SK-N-SH treated with all-trans-retinoic acid at 6 μM for 48 hours (cell line): ENCODE data around the gene C10orf95.

Source experiments
- ATAC-seq: fragments of 200-7000 bp; cut with Tn5 transposase; 3 replicates; pipeline ENCODE4 v1.9.1; 2020; ENCODE audit warnings: mild to moderate bottlenecking, moderate library complexity
- ARNTL ChIP-seq: fragments of 450-650 bp; formaldehyde crosslinking; IDR thresholded peaks from 2 replicates; pipeline ENCODE4 v1.5.0; 2020; ENCODE audit warnings: low read depth, mild to moderate bottlenecking, moderate library complexity, borderline replicate concordance
- BACH2 ChIP-seq: fragments of 250-450 bp; sonication (Bioruptor Pico); IDR thresholded peaks from 2 replicates; pipeline ENCODE4 v1.9.0; 2021; ENCODE audit warnings: mild to moderate bottlenecking, borderline replicate concordance
- CSDC2 ChIP-seq: fragments of 250-450 bp; sonication (Bioruptor Pico); IDR thresholded peaks from 2 replicates; pipeline ENCODE4 v1.5.0; 2020; ENCODE audit warnings: mild to moderate bottlenecking, moderate library complexity
- ESRRG ChIP-seq: fragments of 250-450 bp; sonication (Bioruptor Pico); IDR thresholded peaks from 2 replicates; pipeline ENCODE4 v1.6.1; 2021; ENCODE audit warnings: mild to moderate bottlenecking
- GLIS3 ChIP-seq: fragments of 250-450 bp; sonication (Bioruptor Pico); IDR thresholded peaks from 2 replicates; pipeline ENCODE4 v1.5.0; 2020; ENCODE audit warnings: mild to moderate bottlenecking, moderate library complexity
- ISL1 ChIP-seq: fragments of 250-450 bp; sonication (Bioruptor Pico); IDR thresholded peaks from 2 replicates; pipeline ENCODE4 v2.1.2; 2022; ENCODE audit warnings: mild to moderate bottlenecking, moderate library complexity
- OSR1 ChIP-seq: fragments of 250-450 bp; sonication (Bioruptor Pico); IDR thresholded peaks from 2 replicates; pipeline ENCODE4 v1.8.0; 2022; ENCODE audit warnings: moderate library complexity, mild to moderate bottlenecking, inconsistent platforms
- PPARA ChIP-seq: fragments of 250-450 bp; sonication (Bioruptor Pico); IDR thresholded peaks from 2 replicates; pipeline ENCODE4 v1.5.0; 2020; ENCODE audit warnings: mild to moderate bottlenecking, borderline replicate concordance
- RARB ChIP-seq: fragments of 250-450 bp; sonication (Bioruptor Pico); IDR thresholded peaks from 2 replicates; pipeline ENCODE4 v1.8.0; 2021; ENCODE audit warnings: mild to moderate bottlenecking, moderate library complexity
- SNAI2 ChIP-seq: fragments of 250-450 bp; sonication (Bioruptor Pico); IDR thresholded peaks from 2 replicates; pipeline ENCODE4 v1.5.0; 2020; ENCODE audit warnings: mild to moderate bottlenecking, moderate library complexity
- TCF4 ChIP-seq: fragments of 250-450 bp; sonication (Bioruptor Pico); IDR thresholded peaks from 2 replicates; pipeline ENCODE4 v1.8.0; 2021; ENCODE audit warnings: mild to moderate bottlenecking, moderate library complexity, borderline replicate concordance
- TOX ChIP-seq: fragments of 250-450 bp; sonication (Bioruptor Pico); IDR thresholded peaks from 2 replicates; pipeline ENCODE4 v1.8.0; 2021; ENCODE audit warnings: mild to moderate bottlenecking, moderate library complexity, borderline replicate concordance
- ZC3H10 ChIP-seq: fragments of 250-450 bp; sonication (Bioruptor Pico); IDR thresholded peaks from 2 replicates; pipeline ENCODE4 v1.5.1; 2021; ENCODE audit warnings: mild to moderate bottlenecking, moderate library complexity
- ZFP3 ChIP-seq: fragments of 250-450 bp; sonication (Bioruptor Pico); IDR thresholded peaks from 2 replicates; pipeline ENCODE4 v1.5.0; 2020; ENCODE audit warnings: mild to moderate bottlenecking, moderate library complexity
- ZFP30 ChIP-seq: fragments of 450-650 bp; formaldehyde crosslinking; IDR thresholded peaks from 2 replicates; pipeline ENCODE4 v1.5.0; 2022; ENCODE audit warnings: mild to moderate bottlenecking, moderate library complexity
- ZNF565 ChIP-seq: fragments of 450-650 bp; formaldehyde crosslinking; conservative IDR thresholded peaks from 2 replicates; pipeline ENCODE4 v1.5.0; 2020; ENCODE audit warnings: low read depth, mild to moderate bottlenecking, moderate library complexity
- ZNF70 ChIP-seq: fragments of 450-650 bp; formaldehyde crosslinking; IDR thresholded peaks from 2 replicates; pipeline ENCODE4 v1.5.0; 2020; ENCODE audit warnings: mild to moderate bottlenecking, moderate library complexity
- ZNF8 ChIP-seq: fragments of 450-650 bp; formaldehyde crosslinking; IDR thresholded peaks from 2 replicates; pipeline ENCODE4 v1.5.0; 2020; ENCODE audit warnings: mild to moderate bottlenecking, moderate library complexity
- TF ChIP-seq, protein P1 (sequence below): fragments of 250-450 bp; sonication (Bioruptor Pico); IDR thresholded peaks from 2 replicates; pipeline ENCODE4 v1.8.0; 2021; ENCODE audit warnings: low read depth, mild to moderate bottlenecking, moderate library complexity, borderline replicate concordance
- TF ChIP-seq, protein P2 (sequence below): fragments of 250-450 bp; sonication (Bioruptor Pico); IDR thresholded peaks from 2 replicates; pipeline ENCODE4 v1.8.0; 2020; ENCODE audit warnings: mild to moderate bottlenecking, moderate library complexity, borderline replicate concordance
- TF ChIP-seq, protein P3 (sequence below): fragments of 250-450 bp; sonication (Bioruptor Pico); IDR thresholded peaks from 2 replicates; pipeline ENCODE4 v1.5.1; 2020; ENCODE audit warnings: low read depth, mild to moderate bottlenecking, moderate library complexity
- TF ChIP-seq, protein P4 (sequence below): fragments of 250-450 bp; sonication (Bioruptor Pico); IDR thresholded peaks from 2 replicates; pipeline ENCODE4 v1.5.0; 2020; ENCODE audit warnings: mild to moderate bottlenecking, moderate library complexity

C10orf95 gene

DNA sequence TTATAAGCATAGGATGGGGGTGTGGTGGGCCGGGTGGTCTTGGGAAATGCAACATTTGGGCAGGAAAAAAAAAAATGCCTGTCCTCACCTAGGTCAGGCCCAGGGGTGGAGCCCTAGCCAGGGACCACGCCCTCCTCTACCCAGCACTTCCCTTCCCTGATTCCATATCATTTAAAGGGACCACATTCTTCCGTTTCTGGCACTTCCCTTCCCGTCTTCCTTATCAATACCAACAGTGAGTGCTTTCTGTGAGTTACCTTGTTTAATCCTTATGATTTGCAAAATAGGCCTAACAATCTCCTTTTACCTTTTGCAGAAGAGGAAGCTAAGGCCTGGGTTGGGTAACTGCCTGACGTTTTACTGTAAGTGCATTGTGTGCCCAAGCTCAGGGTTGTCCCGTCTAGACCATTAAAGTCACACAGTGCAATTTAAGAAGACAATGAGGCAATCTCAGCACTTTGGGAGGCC, 16.7 kb upstream of the C10orf95 start:
- no peak for TF ChIP-seq PPARA
- TF ChIP-seq RARB: no peak
- TF ChIP-seq, protein P1, sequence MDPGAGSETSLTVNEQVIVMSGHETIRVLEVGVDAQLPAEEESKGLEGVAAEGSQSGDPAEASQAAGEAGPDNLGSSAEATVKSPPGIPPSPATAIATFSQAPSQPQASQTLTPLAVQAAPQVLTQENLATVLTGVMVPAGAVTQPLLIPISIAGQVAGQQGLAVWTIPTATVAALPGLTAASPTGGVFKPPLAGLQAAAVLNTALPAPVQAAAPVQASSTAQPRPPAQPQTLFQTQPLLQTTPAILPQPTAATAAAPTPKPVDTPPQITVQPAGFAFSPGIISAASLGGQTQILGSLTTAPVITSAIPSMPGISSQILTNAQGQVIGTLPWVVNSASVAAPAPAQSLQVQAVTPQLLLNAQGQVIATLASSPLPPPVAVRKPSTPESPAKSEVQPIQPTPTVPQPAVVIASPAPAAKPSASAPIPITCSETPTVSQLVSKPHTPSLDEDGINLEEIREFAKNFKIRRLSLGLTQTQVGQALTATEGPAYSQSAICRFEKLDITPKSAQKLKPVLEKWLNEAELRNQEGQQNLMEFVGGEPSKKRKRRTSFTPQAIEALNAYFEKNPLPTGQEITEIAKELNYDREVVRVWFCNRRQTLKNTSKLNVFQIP (CRISPR knock-in tag): no peak
- TF ChIP-seq SNAI2 (CRISPR knock-in tag): no peak
- TF ChIP-seq, protein P2, sequence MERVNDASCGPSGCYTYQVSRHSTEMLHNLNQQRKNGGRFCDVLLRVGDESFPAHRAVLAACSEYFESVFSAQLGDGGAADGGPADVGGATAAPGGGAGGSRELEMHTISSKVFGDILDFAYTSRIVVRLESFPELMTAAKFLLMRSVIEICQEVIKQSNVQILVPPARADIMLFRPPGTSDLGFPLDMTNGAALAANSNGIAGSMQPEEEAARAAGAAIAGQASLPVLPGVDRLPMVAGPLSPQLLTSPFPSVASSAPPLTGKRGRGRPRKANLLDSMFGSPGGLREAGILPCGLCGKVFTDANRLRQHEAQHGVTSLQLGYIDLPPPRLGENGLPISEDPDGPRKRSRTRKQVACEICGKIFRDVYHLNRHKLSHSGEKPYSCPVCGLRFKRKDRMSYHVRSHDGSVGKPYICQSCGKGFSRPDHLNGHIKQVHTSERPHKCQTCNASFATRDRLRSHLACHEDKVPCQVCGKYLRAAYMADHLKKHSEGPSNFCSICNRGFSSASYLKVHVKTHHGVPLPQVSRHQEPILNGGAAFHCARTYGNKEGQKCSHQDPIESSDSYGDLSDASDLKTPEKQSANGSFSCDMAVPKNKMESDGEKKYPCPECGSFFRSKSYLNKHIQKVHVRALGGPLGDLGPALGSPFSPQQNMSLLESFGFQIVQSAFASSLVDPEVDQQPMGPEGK (CRISPR knock-in tag): no peak
- no peak for TF ChIP-seq ZFP30 (CRISPR knock-in tag)
- TF ChIP-seq TOX (CRISPR knock-in tag): no peak
- TF ChIP-seq ISL1 (CRISPR knock-in tag): no peak
- TF ChIP-seq OSR1 (CRISPR knock-in tag): no peak
- TF ChIP-seq ZFP3: no peak
- no peak for TF ChIP-seq BACH2 (CRISPR knock-in tag)
- no peak for TF ChIP-seq ZC3H10 (CRISPR knock-in tag)
- TF ChIP-seq ARNTL (CRISPR knock-in tag): no peak
- no peak for TF ChIP-seq ZNF565
- TF ChIP-seq, protein P3, sequence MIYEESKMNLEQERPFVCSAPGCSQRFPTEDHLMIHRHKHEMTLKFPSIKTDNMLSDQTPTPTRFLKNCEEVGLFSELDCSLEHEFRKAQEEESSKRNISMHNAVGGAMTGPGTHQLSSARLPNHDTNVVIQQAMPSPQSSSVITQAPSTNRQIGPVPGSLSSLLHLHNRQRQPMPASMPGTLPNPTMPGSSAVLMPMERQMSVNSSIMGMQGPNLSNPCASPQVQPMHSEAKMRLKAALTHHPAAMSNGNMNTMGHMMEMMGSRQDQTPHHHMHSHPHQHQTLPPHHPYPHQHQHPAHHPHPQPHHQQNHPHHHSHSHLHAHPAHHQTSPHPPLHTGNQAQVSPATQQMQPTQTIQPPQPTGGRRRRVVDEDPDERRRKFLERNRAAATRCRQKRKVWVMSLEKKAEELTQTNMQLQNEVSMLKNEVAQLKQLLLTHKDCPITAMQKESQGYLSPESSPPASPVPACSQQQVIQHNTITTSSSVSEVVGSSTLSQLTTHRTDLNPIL (CRISPR knock-in tag): no peak
- TF ChIP-seq, all 23 proteins: peak for 0
- ATAC-seq: no peak

DNA sequence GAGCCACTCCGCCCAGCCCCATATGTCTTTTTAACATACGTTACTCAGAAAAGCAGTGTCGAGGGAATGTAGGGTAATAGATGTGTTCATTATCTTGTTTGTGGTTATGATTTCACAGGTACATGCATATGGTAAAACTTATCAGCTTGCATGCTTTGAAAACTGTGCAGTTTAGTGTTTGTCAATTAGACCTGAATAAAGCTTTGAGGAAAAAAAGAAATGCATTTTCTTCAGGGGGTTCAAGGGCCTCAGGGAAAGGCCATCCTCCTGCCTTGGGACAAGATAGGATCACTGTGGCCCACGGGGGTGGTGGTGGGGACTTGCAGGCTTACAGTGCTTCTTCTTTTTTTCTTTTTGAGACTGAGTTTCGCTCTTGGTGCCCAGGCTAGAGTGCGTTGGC, 16.0 kb upstream of the C10orf95 start:
- TF ChIP-seq, protein P3 (CRISPR knock-in tag): no peak
- TF ChIP-seq ESRRG (CRISPR knock-in tag) (no peak), ZNF70 (CRISPR knock-in tag) (no peak), ARNTL (CRISPR knock-in tag) (no peak), ZC3H10 (CRISPR knock-in tag) (no peak), ZNF8 (CRISPR knock-in tag) (no peak), ZFP30 (CRISPR knock-in tag) (no peak), TCF4 (CRISPR knock-in tag) (no peak), ZFP3 (no peak), BACH2 (CRISPR knock-in tag) (no peak), CSDC2 (CRISPR knock-in tag) (no peak), GLIS3 (CRISPR knock-in tag) (no peak), PPARA (no peak)
- TF ChIP-seq, protein P1 (CRISPR knock-in tag): no peak
- TF ChIP-seq, protein P4, sequence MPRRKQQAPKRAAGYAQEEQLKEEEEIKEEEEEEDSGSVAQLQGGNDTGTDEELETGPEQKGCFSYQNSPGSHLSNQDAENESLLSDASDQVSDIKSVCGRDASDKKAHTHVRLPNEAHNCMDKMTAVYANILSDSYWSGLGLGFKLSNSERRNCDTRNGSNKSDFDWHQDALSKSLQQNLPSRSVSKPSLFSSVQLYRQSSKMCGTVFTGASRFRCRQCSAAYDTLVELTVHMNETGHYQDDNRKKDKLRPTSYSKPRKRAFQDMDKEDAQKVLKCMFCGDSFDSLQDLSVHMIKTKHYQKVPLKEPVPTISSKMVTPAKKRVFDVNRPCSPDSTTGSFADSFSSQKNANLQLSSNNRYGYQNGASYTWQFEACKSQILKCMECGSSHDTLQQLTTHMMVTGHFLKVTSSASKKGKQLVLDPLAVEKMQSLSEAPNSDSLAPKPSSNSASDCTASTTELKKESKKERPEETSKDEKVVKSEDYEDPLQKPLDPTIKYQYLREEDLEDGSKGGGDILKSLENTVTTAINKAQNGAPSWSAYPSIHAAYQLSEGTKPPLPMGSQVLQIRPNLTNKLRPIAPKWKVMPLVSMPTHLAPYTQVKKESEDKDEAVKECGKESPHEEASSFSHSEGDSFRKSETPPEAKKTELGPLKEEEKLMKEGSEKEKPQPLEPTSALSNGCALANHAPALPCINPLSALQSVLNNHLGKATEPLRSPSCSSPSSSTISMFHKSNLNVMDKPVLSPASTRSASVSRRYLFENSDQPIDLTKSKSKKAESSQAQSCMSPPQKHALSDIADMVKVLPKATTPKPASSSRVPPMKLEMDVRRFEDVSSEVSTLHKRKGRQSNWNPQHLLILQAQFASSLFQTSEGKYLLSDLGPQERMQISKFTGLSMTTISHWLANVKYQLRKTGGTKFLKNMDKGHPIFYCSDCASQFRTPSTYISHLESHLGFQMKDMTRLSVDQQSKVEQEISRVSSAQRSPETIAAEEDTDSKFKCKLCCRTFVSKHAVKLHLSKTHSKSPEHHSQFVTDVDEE (CRISPR knock-in tag): no peak
- TF ChIP-seq, protein P2 (CRISPR knock-in tag): no peak
- ATAC-seq: no peak
